ENCODE results near the gene ZNF740. TPM values are rescaled to one million over a fixed set of nuclear protein-coding genes. Genes with fewer than 3 reads are reported as not detected.

Gene ZNF740
- total RNA-seq, 1 experiment from 2014 or later: 49.7 TPM

- H3K9me3 ChIP-seq (ENCODE audit: control insufficient read depth in 1 of 2, insufficient read depth in 1 of 2, low read depth in 1 of 2, low read length in 2 of 2): no peaks in the 10 kb centered on the region
- no TSS peak for BruUV-seq (replicated peaks)
- ChIA-PET CTCF (interaction anchor here (1.0 to 3.4 kb wide), 4 partner anchors 29 to 161 kb away, joined by 4 to 34 read pairs (median 10); partner anchors contain the start of gene AAAS), POLR2A (interaction anchor here (0.6 kb wide), 1 partner anchor 48 kb away, joined by 3 read pairs; no protein-coding TSS in a partner anchor), RAD21 (ENCODE audit: low non-redundant PET in 1 of 2, low total read pairs in 2 of 2, uncharacterized antibody in 2 of 2, unreplicated experiment in 2 of 2) (interaction anchor here in 1 of 2 experiments (0.6 kb wide), 1 partner anchor 81 kb away, joined by 4 read pairs; the partner anchor contains the start of gene SPRYD3)
- no peaks in the 10 kb centered on the region for H3K27me3 ChIP-seq (ENCODE audit: insufficient read depth, low read length)
- H3K4me1 ChIP-seq (ENCODE audit: control insufficient read depth in 1 of 2, insufficient read depth in 2 of 2, low read length in 2 of 2): peaks cover 3 to 15% of the 10 kb centered on the region in 2 experiments; a peak in 3 of 4 replicates
- DNase-seq (ENCODE audit: low read depth, low spot score) (no peak), ATAC-seq (no peak)
- no peak overlapping the region for H3K4me2 ChIP-seq (ENCODE audit: low read length)
- H3K4me3 ChIP-seq (replicated peaks in 1 of 2; ENCODE audit: low read depth in 1 of 2, low read length in 2 of 2): no peak overlapping the region
- H3K9ac ChIP-seq (ENCODE audit: low read length): no peak overlapping the region
- H2AFZ ChIP-seq (ENCODE audit: low read depth, low read length, poor library complexity, severe bottlenecking): no peak overlapping the region
- no peaks in the 10 kb centered on the region for H3K79me2 ChIP-seq (ENCODE audit: insufficient read depth, low read length)
- H3K36me3 ChIP-seq (ENCODE audit: control insufficient read depth in 1 of 2, insufficient read depth in 2 of 2, low read length in 2 of 2): no peaks in the 10 kb centered on the region
- no peaks in the 10 kb centered on the region for H3K9me2 ChIP-seq (ENCODE audit: insufficient read depth)
- TF ChIP-seq SP1 (IDR thresholded peaks at IDR 0.05; ENCODE audit: low read depth): no peak
- TF ChIP-seq TCF7L2 (IDR thresholded peaks at IDR 0.05; ENCODE audit: borderline replicate concordance, extremely low read depth, insufficient read depth, insufficient read length): no peak
- no peak for TF ChIP-seq YY1 (IDR thresholded peaks at IDR 0.05; ENCODE audit: extremely low read depth, insufficient replicate concordance, low read depth, low read length)
- no peak for TF ChIP-seq JUND (IDR thresholded peaks at IDR 0.05)
- no peak for TF ChIP-seq CTCF (IDR thresholded peaks at IDR 0.05 in 2 of 3, conservative IDR thresholded peaks at IDR 0.05 in 1 of 3; ENCODE audit: borderline replicate concordance in 1 of 3, insufficient read depth in 1 of 3, low read depth in 2 of 3, low read length in 2 of 3)
- TF ChIP-seq POLR2A (IDR thresholded peaks at IDR 0.05; ENCODE audit: borderline replicate concordance, extremely low read depth, insufficient read depth, insufficient read length): no peak
- TF ChIP-seq FOSL1 (IDR thresholded peaks at IDR 0.05; ENCODE audit: low read depth): no peak
- no peak for TF ChIP-seq CEBPB (IDR thresholded peaks at IDR 0.05; ENCODE audit: low read depth)
- H4K20me1 ChIP-seq (ENCODE audit: insufficient read depth): no peaks in the 10 kb centered on the region
- intact Hi-C loops (cut with micrococcal nuclease): no loop called here
- H3K27ac ChIP-seq (ENCODE audit: low read depth, low read length): no peak overlapping the region
Measured at GRCh38 chr12:53160673-53161072, 19.8 kb upstream of the ZNF740 start.
